ENCODE results near the gene SCNM1. TPM values are rescaled to one million over a fixed set of nuclear protein-coding genes. Genes with fewer than 3 reads are reported as not detected.

The SCNM1 gene
- total and polyA plus RNA-seq, 12 donors, result 12.9 to 57.6 (median 18.8) TPM

- Histone ChIP-seq H3K9me3 (no peaks in the 10 kb centered on the region), H3K4me3 (no peak overlapping the region), H3K27me3 (no peaks in the 10 kb centered on the region), H3K4me1 (peaks cover 0 to 40% (median 5%) of the 10 kb centered on the region in 9 donors), H3K27ac (no peak overlapping the region), H3K36me3 (peaks cover 0 to 86% (median 31%) of the 10 kb centered on the region in 9 donors)
- ATAC-seq (no peak), DNase-seq (no peak)
- intact Hi-C loops (cut with DNase I), result no loop called here
- WGBS, 2 donors, result 88 to 91% methylated on average over 12 of the region's 12 CpGs
- no peak for TF ChIP-seq CTCF (IDR thresholded peaks at IDR 0.05)
These were observed 30.2 kb upstream of the SCNM1 start for GRCh38 chr1:151135433-151136385.

- 93 to 94% methylated on average over 7 of the region's 7 CpGs for WGBS, 2 donors
- peaks cover 0 to 91% (median 37%) of the 10 kb centered on the region in 9 donors for H3K36me3 ChIP-seq
These were observed 28.2 kb upstream of the SCNM1 start for GRCh38 chr1:151137789-151138188.

GRCh38 chr1:151142411-151143056 lies 23.4 kb upstream of the SCNM1 start:
- intact Hi-C loops (cut with DNase I), result no loop called here
- peaks cover 21 to 64% (median 46%) of the 10 kb centered on the region in 9 donors for H3K4me1 ChIP-seq
- H3K36me3 ChIP-seq, result peaks cover 0 to 53% (median 16%) of the 10 kb centered on the region in 9 donors
- DNase-seq, result peak in 1 of 2 donors; percentile 67
- H3K4me3 ChIP-seq, result peak overlapping the region in 1 of 10 donors; percentile 1
- peak overlapping the region; percentile 82 to 96 (median 89) for H3K27ac ChIP-seq
- H3K27me3 ChIP-seq, result peaks cover 0 to 15% (median 0%) of the 10 kb centered on the region in 7 donors
- no peak for TF ChIP-seq CTCF (IDR thresholded peaks at IDR 0.05)
- no peaks in the 10 kb centered on the region for H3K9me3 ChIP-seq
- ATAC-seq, result peak in 7 of 8 donors; percentile 17 to 74 (median 29)
- 57 to 63% methylated on average over 5 of the region's 5 CpGs for WGBS, 2 donors

More at GRCh38 chr1:151137789-151138188, 28.2 kb upstream of the SCNM1 start:
- peaks cover 2 to 48% (median 10%) of the 10 kb centered on the region in 9 donors for H3K4me1 ChIP-seq
- DNase-seq, result no peak
- TF ChIP-seq CTCF (IDR thresholded peaks at IDR 0.05), result no peak
- no peaks in the 10 kb centered on the region for H3K27me3 ChIP-seq
- intact Hi-C loops (cut with DNase I), result no loop called here
- no peaks in the 10 kb centered on the region for H3K9me3 ChIP-seq
- no peak overlapping the region for H3K4me3 ChIP-seq
- no peak overlapping the region for H3K27ac ChIP-seq
- no peak for ATAC-seq

GRCh38 chr1:151143057-151143435 lies 22.9 kb upstream of the SCNM1 start:
- peak in 1 of 9 donors; percentile 19 for TF ChIP-seq CTCF (IDR thresholded peaks at IDR 0.05)
- Histone ChIP-seq H3K27ac (peak overlapping the region; percentile 82 to 96 (median 89)), H3K27me3 (peaks cover 0 to 15% (median 0%) of the 10 kb centered on the region in 7 donors), H3K9me3 (no peaks in the 10 kb centered on the region), H3K4me1 (peaks cover 21 to 66% (median 47%) of the 10 kb centered on the region in 9 donors), H3K4me3 (peak overlapping the region in 4 of 10 donors; percentile 1 to 100 (median 48)), H3K36me3 (peaks cover 0 to 47% (median 16%) of the 10 kb centered on the region in 9 donors)
- DNase-seq (no peak), ATAC-seq (peak in 6 of 8 donors; percentile 1 to 10 (median 5))
- intact Hi-C loops (cut with DNase I), result no loop called here
- WGBS, 2 donors, result 38 to 39% methylated on average over 7 of the region's 7 CpGs
